ENCODE measurements around the gene CACNG1. TPM values are rescaled to one million over a fixed set of nuclear protein-coding genes. Genes with fewer than 3 reads are reported as not detected.

Gene CACNG1
- total and polyA plus RNA-seq, 4 donors, result not detected

DNA sequence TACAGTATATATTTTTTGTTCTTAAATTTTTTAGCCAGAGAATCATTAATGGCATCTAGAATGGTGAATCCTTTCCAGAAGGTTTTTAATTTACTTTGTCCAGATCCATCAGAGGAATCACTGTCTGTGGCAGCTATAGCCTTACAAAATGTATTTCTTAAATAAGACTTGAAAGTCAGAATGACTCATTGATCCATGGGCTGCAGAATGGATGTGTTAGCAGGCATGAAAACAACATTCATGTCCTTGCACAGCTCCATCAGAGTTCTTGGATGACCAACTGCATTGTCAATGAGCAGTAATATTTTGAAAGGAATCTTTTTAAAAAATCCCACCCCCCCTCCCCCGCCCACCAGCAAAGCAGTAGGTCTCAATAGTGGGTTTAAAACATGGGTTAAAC lies 51.4 kb downstream of the CACNG1 start:
- TF ChIP-seq JUND (IDR thresholded peaks at IDR 0.05) (no peak), YY1 (IDR thresholded peaks at IDR 0.05) (no peak), EGR1 (IDR thresholded peaks at IDR 0.05; ENCODE audit: low read depth in 2 of 2) (no peak), RAD21 (IDR thresholded peaks at IDR 0.05) (no peak), ATF3 (IDR thresholded peaks at IDR 0.05) (no peak), HNF4G (IDR thresholded peaks at IDR 0.05) (no peak), SP1 (IDR thresholded peaks at IDR 0.05) (no peak)
- TF ChIP-seq, protein P1, sequence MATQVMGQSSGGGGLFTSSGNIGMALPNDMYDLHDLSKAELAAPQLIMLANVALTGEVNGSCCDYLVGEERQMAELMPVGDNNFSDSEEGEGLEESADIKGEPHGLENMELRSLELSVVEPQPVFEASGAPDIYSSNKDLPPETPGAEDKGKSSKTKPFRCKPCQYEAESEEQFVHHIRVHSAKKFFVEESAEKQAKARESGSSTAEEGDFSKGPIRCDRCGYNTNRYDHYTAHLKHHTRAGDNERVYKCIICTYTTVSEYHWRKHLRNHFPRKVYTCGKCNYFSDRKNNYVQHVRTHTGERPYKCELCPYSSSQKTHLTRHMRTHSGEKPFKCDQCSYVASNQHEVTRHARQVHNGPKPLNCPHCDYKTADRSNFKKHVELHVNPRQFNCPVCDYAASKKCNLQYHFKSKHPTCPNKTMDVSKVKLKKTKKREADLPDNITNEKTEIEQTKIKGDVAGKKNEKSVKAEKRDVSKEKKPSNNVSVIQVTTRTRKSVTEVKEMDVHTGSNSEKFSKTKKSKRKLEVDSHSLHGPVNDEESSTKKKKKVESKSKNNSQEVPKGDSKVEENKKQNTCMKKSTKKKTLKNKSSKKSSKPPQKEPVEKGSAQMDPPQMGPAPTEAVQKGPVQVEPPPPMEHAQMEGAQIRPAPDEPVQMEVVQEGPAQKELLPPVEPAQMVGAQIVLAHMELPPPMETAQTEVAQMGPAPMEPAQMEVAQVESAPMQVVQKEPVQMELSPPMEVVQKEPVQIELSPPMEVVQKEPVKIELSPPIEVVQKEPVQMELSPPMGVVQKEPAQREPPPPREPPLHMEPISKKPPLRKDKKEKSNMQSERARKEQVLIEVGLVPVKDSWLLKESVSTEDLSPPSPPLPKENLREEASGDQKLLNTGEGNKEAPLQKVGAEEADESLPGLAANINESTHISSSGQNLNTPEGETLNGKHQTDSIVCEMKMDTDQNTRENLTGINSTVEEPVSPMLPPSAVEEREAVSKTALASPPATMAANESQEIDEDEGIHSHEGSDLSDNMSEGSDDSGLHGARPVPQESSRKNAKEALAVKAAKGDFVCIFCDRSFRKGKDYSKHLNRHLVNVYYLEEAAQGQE (IDR thresholded peaks at IDR 0.05), result no peak
- TF ChIP-seq, protein P2, sequence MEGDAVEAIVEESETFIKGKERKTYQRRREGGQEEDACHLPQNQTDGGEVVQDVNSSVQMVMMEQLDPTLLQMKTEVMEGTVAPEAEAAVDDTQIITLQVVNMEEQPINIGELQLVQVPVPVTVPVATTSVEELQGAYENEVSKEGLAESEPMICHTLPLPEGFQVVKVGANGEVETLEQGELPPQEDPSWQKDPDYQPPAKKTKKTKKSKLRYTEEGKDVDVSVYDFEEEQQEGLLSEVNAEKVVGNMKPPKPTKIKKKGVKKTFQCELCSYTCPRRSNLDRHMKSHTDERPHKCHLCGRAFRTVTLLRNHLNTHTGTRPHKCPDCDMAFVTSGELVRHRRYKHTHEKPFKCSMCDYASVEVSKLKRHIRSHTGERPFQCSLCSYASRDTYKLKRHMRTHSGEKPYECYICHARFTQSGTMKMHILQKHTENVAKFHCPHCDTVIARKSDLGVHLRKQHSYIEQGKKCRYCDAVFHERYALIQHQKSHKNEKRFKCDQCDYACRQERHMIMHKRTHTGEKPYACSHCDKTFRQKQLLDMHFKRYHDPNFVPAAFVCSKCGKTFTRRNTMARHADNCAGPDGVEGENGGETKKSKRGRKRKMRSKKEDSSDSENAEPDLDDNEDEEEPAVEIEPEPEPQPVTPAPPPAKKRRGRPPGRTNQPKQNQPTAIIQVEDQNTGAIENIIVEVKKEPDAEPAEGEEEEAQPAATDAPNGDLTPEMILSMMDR (IDR thresholded peaks at IDR 0.05; ENCODE audit: low read depth, low read length, missing input control), result no peak
- 100% methylated on average over 1 of the region's 1 CpG for WGBS

DNA sequence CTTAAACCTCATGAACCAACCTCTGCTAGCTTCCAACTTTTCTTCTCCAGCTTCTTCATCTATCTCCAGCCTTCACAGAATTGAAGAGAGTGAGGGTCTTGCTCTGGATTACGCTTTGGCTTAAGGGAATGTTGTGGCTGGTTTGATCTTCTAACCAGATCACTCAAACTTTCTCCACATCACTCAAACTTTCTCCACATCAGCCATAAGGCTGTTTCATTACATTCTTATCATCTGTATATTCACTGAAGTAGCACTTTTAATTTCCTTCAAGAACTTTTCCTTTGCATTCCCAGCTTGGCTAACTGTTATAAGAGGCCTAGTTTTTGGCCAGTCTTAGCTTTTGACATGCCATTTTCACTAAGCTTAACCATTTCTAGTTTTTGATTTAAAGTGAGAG lies 52.3 kb downstream of the CACNG1 start:
- H3K9ac ChIP-seq (ENCODE audit: low read depth in 1 of 2, low read length in 2 of 2), result no peak overlapping the region
- H3K4me3 ChIP-seq (ENCODE audit: low read depth in 1 of 3, low read length in 3 of 3), result no peak overlapping the region
- H3K27ac ChIP-seq (ENCODE audit: low read depth in 1 of 2, low read length in 2 of 2), result no peak overlapping the region
- no peak for DNase-seq (ENCODE audit: low spot score)
- 98% methylated on average over 1 of the region's 1 CpG for WGBS
- peaks cover 0 to 7% (median under 1%) of the 10 kb centered on the region in 4 donors for H3K4me1 ChIP-seq (ENCODE audit: control insufficient read depth in 4 of 4, insufficient read depth in 4 of 4, low read length in 3 of 4)
- H3K36me3 ChIP-seq (ENCODE audit: control insufficient read depth in 4 of 4, insufficient read depth in 3 of 4, low read depth in 1 of 4, low read length in 3 of 4), result peaks cover 0 to 3% (median 0%) of the 10 kb centered on the region in 4 donors
- H3K27me3 ChIP-seq (ENCODE audit: control insufficient read depth in 4 of 4, insufficient read depth in 4 of 4, low read length in 3 of 4), result no peaks in the 10 kb centered on the region
- no peaks in the 10 kb centered on the region for H3K9me3 ChIP-seq (ENCODE audit: control insufficient read depth in 4 of 4, low read length in 3 of 4)
- no peak for TF ChIP-seq HNF4G (IDR thresholded peaks at IDR 0.05)
- TF ChIP-seq EGR1 (IDR thresholded peaks at IDR 0.05; ENCODE audit: low read depth in 2 of 2), result no peak
- TF ChIP-seq ZBTB33 (IDR thresholded peaks at IDR 0.05), result no peak
- no peak for TF ChIP-seq NR2F2 (IDR thresholded peaks at IDR 0.05)
- no peak for TF ChIP-seq FOXA2 (IDR thresholded peaks at IDR 0.05)
- no peak for TF ChIP-seq ATF3 (IDR thresholded peaks at IDR 0.05)
- TF ChIP-seq FOXA1 (IDR thresholded peaks at IDR 0.05), result no peak
- no peak for TF ChIP-seq YY1 (IDR thresholded peaks at IDR 0.05)
- TF ChIP-seq GABPA (IDR thresholded peaks at IDR 0.05 in 1 of 2, conservative IDR thresholded peaks at IDR 0.05 in 1 of 2), result no peak
- no peak for TF ChIP-seq RAD21 (IDR thresholded peaks at IDR 0.05)
- no peak for TF ChIP-seq HNF4A (conservative IDR thresholded peaks at IDR 0.05)
- TF ChIP-seq, protein P3, sequence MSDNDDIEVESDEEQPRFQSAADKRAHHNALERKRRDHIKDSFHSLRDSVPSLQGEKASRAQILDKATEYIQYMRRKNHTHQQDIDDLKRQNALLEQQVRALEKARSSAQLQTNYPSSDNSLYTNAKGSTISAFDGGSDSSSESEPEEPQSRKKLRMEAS (IDR thresholded peaks at IDR 0.05), result no peak
- TF ChIP-seq, protein P2 (IDR thresholded peaks at IDR 0.05; ENCODE audit: low read depth, low read length, missing input control), result no peak
- no peak for TF ChIP-seq JUND (IDR thresholded peaks at IDR 0.05)
- TF ChIP-seq TAF1 (conservative IDR thresholded peaks at IDR 0.05), result no peak
- TF ChIP-seq, protein P1 (IDR thresholded peaks at IDR 0.05), result no peak

More for the DNA sequence above, 51.4 kb downstream of the CACNG1 start:
- Histone ChIP-seq H3K36me3 (ENCODE audit: control insufficient read depth in 4 of 4, insufficient read depth in 3 of 4, low read depth in 1 of 4, low read length in 3 of 4) (peaks cover 0 to 3% (median 0%) of the 10 kb centered on the region in 4 donors), H3K9me3 (ENCODE audit: control insufficient read depth in 4 of 4, low read length in 3 of 4) (no peaks in the 10 kb centered on the region), H3K27ac (ENCODE audit: low read depth in 1 of 2, low read length in 2 of 2) (no peak overlapping the region), H3K9ac (ENCODE audit: low read depth in 1 of 2, low read length in 2 of 2) (no peak overlapping the region), H3K4me3 (ENCODE audit: low read depth in 1 of 3, low read length in 3 of 3) (no peak overlapping the region), H3K4me1 (ENCODE audit: control insufficient read depth in 4 of 4, insufficient read depth in 4 of 4, low read length in 3 of 4) (peaks cover 0 to 7% (median under 1%) of the 10 kb centered on the region in 4 donors), H3K27me3 (ENCODE audit: control insufficient read depth in 4 of 4, insufficient read depth in 4 of 4, low read length in 3 of 4) (no peaks in the 10 kb centered on the region)
- no peak for DNase-seq (ENCODE audit: low spot score)

All from liver (tissue), 9 donors.